PC-9 (cell line): Measurements from ENCODE around the gene EFCAB13.

Experiments
- EZH2 ChIP-seq: fragments of 200-600 bp; sonication (generic); IDR thresholded peaks from 2 replicates; pipeline ENCODE4 v1.8.0; 2017; ENCODE audit warnings: antibody characterized with exemption, low read depth
- TF ChIP-seq, protein P1 (sequence below): fragments of 200-600 bp; sonication (generic); conservative IDR thresholded peaks from 2 replicates; pipeline ENCODE4 v1.6.1; 2017; ENCODE audit warnings: mixed run types, antibody characterized with exemption, mild to moderate bottlenecking, moderate library complexity

DNA sequence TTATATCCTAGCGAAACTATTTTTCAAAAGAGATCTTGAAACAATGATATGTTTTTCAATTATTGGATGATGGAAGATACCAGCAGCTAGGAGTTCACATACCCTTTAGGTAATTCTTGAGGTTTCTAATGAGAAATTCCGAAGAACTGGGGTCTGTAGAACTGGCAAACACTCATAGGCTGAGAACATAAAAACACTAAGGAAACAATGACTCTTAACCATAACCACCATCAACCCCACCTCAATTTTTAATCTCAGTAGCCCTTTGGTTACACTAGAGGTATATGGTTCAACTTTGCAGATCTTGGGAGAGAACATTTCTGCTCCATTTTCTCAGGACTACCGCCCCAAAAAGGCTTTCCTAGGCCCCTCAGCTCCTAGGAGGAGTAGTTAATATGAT lies 141.4 kb downstream of the EFCAB13 start:
- TF ChIP-seq, protein P1, sequence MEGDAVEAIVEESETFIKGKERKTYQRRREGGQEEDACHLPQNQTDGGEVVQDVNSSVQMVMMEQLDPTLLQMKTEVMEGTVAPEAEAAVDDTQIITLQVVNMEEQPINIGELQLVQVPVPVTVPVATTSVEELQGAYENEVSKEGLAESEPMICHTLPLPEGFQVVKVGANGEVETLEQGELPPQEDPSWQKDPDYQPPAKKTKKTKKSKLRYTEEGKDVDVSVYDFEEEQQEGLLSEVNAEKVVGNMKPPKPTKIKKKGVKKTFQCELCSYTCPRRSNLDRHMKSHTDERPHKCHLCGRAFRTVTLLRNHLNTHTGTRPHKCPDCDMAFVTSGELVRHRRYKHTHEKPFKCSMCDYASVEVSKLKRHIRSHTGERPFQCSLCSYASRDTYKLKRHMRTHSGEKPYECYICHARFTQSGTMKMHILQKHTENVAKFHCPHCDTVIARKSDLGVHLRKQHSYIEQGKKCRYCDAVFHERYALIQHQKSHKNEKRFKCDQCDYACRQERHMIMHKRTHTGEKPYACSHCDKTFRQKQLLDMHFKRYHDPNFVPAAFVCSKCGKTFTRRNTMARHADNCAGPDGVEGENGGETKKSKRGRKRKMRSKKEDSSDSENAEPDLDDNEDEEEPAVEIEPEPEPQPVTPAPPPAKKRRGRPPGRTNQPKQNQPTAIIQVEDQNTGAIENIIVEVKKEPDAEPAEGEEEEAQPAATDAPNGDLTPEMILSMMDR = no peak
- no peak for TF ChIP-seq EZH2
